NCI-H2196 (cell line): ENCODE measurements around the gene NAP1L5.

Source experiments
- DNase-seq: peaks from one replicate; lab custom pipeline; 2025; ENCODE audit not compliant: unreplicated experiment; lab: John Stamatoyannopoulos, UW

The NAP1L5 gene

GRCh38 chr4:88722828-88723227 is 25.2 kb upstream of the NAP1L5 start:
- no peak for DNase-seq

- DNase-seq = no peak
Measured at GRCh38 chr4:88722276-88722780, 24.7 kb upstream of the NAP1L5 start.

GRCh38 chr4:88720451-88721428 is 23.1 kb upstream of the NAP1L5 start:
- DNase-seq = no peak

GRCh38 chr4:88719381-88719780 is 21.8 kb upstream of the NAP1L5 start:
- DNase-seq = no peak

GRCh38 chr4:88718098-88718497 is 20.5 kb upstream of the NAP1L5 start:
- no peak for DNase-seq

GRCh38 chr4:88713782-88714181 is 16.2 kb upstream of the NAP1L5 start:
- DNase-seq = no peak

- no peak for DNase-seq
Measured at GRCh38 chr4:88709989-88710388, 12.4 kb upstream of the NAP1L5 start.

- DNase-seq = peak; percentile 17
Measured at GRCh38 chr4:88706574-88706973, 8.9 kb upstream of the NAP1L5 start.

GRCh38 chr4:88705805-88706492 is 8.3 kb upstream of the NAP1L5 start:
- DNase-seq = no peak

- DNase-seq = no peak
Measured at GRCh38 chr4:88705223-88705622, 7.6 kb upstream of the NAP1L5 start.

GRCh38 chr4:88702782-88703181 is 5.2 kb upstream of the NAP1L5 start:
- no peak for DNase-seq

GRCh38 chr4:88698519-88698918 is 890 bp upstream of the NAP1L5 start:
- DNase-seq = no peak

GRCh38 chr4:88697141-88697540 is 488 bp downstream of the NAP1L5 start:
- no peak for DNase-seq

GRCh38 chr4:88696630-88697029 is 999 bp downstream of the NAP1L5 start:
- no peak for DNase-seq

- DNase-seq = no peak
Measured at GRCh38 chr4:88693792-88694191, 3.8 kb downstream of the NAP1L5 start.

- no peak for DNase-seq
Measured at GRCh38 chr4:88690355-88690754, 7.3 kb downstream of the NAP1L5 start.

- no peak for DNase-seq
Measured at GRCh38 chr4:88681209-88681608, 16.4 kb downstream of the NAP1L5 start.

GRCh38 chr4:88675543-88675942 is 22.1 kb downstream of the NAP1L5 start:
- no peak for DNase-seq

GRCh38 chr4:88674979-88675378 is 22.6 kb downstream of the NAP1L5 start:
- DNase-seq = no peak

GRCh38 chr4:88674565-88674964 is 23.1 kb downstream of the NAP1L5 start:
- DNase-seq = no peak

- DNase-seq = no peak
Measured at GRCh38 chr4:88673886-88674285, 23.7 kb downstream of the NAP1L5 start.

- DNase-seq = no peak
Measured at GRCh38 chr4:88672987-88673386, 24.6 kb downstream of the NAP1L5 start.
